SHP77 treated with DMSO at 0.1 percent for 48 hours (cell line): ENCODE results near the gene HBG1.
"Not testable (repeated sequence)": the region's sequence is repeated elsewhere in the genome, so short reads cannot be mapped to it uniquely, and the experiment has no call there.

Experiments used
- DNase-seq: peaks from one replicate; lab custom pipeline; 2025; lab: John Stamatoyannopoulos, UW

HBG1 gene

GRCh38 chr11:5277807-5278382 is 28.2 kb upstream of the HBG1 start:
- no peak for DNase-seq

- DNase-seq: no peak
Measured at GRCh38 chr11:5276697-5277096, 27.0 kb upstream of the HBG1 start.

GRCh38 chr11:5275369-5276110 is 25.9 kb upstream of the HBG1 start:
- no peak for DNase-seq

GRCh38 chr11:5274395-5274794 is 24.7 kb upstream of the HBG1 start:
- DNase-seq: no peak

GRCh38 chr11:5272395-5273017 is 22.8 kb upstream of the HBG1 start:
- no peak for DNase-seq

- no peak for DNase-seq
Measured at GRCh38 chr11:5269715-5270147, 20.1 kb upstream of the HBG1 start, which contains the start of gene HBE1. Gene HBE1 (minus strand): TSS chr11:5269945. CDS start chr11:5269890, 55 bp downstream.

GRCh38 chr11:5267033-5267563 is 17.4 kb upstream of the HBG1 start:
- no peak for DNase-seq

- DNase-seq: no peak
Measured at GRCh38 chr11:5266609-5267008, 17.0 kb upstream of the HBG1 start.

- no peak for DNase-seq
Measured at GRCh38 chr11:5265832-5266231, 16.2 kb upstream of the HBG1 start.

- DNase-seq: no peak
Measured at GRCh38 chr11:5258543-5259262, 9.0 kb upstream of the HBG1 start.

GRCh38 chr11:5257296-5257695 is 7.6 kb upstream of the HBG1 start:
- DNase-seq: no peak

- DNase-seq: not testable (repeated sequence)
Measured at GRCh38 chr11:5254646-5255413, 5.2 kb upstream of the HBG1 start, which contains the start of gene HBG2. Gene HBG2 (minus strand): TSS chr11:5254781. CDS start chr11:5254728, 53 bp downstream.

GRCh38 chr11:5254023-5254422 is 4.4 kb upstream of the HBG1 start:
- not testable (repeated sequence) for DNase-seq

- DNase-seq: not testable (repeated sequence)
Measured at GRCh38 chr11:5253440-5253839, 3.8 kb upstream of the HBG1 start.

GRCh38 chr11:5252919-5253265 is 3.2 kb upstream of the HBG1 start:
- DNase-seq: no peak

GRCh38 chr11:5252192-5252918 is 2.7 kb upstream of the HBG1 start:
- no peak for DNase-seq

- DNase-seq: no peak
Measured at GRCh38 chr11:5251746-5252145, 2.1 kb upstream of the HBG1 start.

- DNase-seq: no peak
Measured at GRCh38 chr11:5250543-5251204, 1.0 kb upstream of the HBG1 start.

- not testable (repeated sequence) for DNase-seq
Measured at GRCh38 chr11:5248498-5248897, 1.2 kb downstream of the HBG1 start.

GRCh38 chr11:5247472-5248192 is 2.0 kb downstream of the HBG1 start:
- no peak for DNase-seq
